ENCODE measurements around the gene NABP1.

The NABP1 gene

DNA sequence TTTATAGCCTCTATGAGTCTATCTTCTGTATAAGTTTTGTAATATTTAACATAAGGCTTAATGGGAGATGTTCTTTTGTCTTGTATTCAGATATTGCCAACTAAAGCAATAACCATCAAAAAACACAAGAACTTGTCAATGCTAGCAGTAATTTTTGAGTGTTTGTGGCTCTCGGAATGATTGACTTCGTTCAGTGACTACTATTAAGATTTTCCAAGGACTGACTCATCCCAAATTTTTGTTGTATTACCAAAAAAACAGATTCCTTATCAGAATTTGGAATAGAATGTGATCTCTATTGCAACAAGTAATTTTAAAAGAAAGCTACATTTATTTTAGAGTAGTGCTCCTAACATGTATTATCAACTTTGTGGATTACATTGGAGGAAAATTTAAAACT lies 8.1 kb downstream of the NABP1 start:
- no peak overlapping the region for H3K4me3 ChIP-seq (ENCODE audit: low read depth, low read length)
- no peak for TF ChIP-seq CTCF (IDR thresholded peaks at IDR 0.05; ENCODE audit: low read depth, low read length)

GRCh38 chr2:191686729-191687128 lies 8.8 kb downstream of the NABP1 start:
- no peak for TF ChIP-seq CTCF (IDR thresholded peaks at IDR 0.05; ENCODE audit: low read depth, low read length)
- H3K4me3 ChIP-seq (ENCODE audit: low read depth, low read length) = no peak overlapping the region

DNA sequence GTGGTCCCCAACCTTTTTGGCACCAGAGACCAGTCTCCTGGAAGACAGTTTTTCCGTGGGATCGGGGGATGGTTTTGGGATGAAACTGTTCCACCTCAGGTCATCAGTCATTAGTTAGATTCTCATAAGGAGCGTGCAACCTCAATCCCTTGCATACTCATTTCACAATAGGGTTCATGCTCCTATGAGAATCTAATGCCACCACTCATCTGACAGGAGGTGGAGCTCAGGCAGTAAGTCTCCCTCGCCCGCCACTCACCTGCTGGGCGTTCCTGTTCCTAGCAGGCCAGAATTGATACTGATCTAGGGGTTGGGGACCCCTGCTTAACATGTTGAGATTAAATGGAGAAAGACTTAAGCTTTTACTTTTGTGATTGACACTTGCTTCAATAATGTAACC lies 9.9 kb downstream of the NABP1 start:
- TF ChIP-seq CTCF (IDR thresholded peaks at IDR 0.05; ENCODE audit: low read depth, low read length) = no peak
- no peak overlapping the region for H3K4me3 ChIP-seq (ENCODE audit: low read depth, low read length)

- TF ChIP-seq CTCF (IDR thresholded peaks at IDR 0.05; ENCODE audit: low read depth, low read length) = no peak
- no peak overlapping the region for H3K4me3 ChIP-seq (ENCODE audit: low read depth, low read length)
Observed at GRCh38 chr2:191688934-191689695, 11.2 kb downstream of the NABP1 start.

- H3K4me3 ChIP-seq (ENCODE audit: low read depth, low read length) = no peak overlapping the region
- TF ChIP-seq CTCF (IDR thresholded peaks at IDR 0.05; ENCODE audit: low read depth, low read length) = no peak
Observed at GRCh38 chr2:191690327-191690726, 12.4 kb downstream of the NABP1 start.

- no peak overlapping the region for H3K4me3 ChIP-seq (ENCODE audit: low read depth, low read length)
- TF ChIP-seq CTCF (IDR thresholded peaks at IDR 0.05; ENCODE audit: low read depth, low read length) = peak; percentile 44
Observed at GRCh38 chr2:191691016-191691735, 13.2 kb downstream of the NABP1 start.

DNA sequence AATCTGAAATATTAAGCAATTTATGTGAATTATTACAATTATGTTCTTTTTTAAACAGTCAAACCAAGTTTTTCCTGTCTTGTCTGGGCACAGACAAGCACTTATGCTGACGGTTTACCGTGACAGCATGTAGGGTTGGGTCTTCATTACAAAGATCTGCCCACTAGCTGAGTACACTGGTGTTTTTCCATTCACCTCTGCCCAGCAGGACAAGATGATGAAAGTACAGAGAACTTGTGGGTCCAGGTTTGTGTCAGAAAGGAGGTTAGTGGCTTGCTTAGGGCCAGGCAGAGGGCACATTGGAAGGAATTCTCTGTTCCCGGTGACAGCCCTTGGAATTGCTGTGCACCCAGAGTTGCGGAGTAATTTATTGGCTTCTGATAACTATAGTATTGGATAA lies 14.0 kb downstream of the NABP1 start:
- no peak overlapping the region for H3K4me3 ChIP-seq (ENCODE audit: low read depth, low read length)
- TF ChIP-seq CTCF (IDR thresholded peaks at IDR 0.05; ENCODE audit: low read depth, low read length) = no peak
